H1 (cell line): ENCODE results near the gene CCDC88C. TPM values are rescaled to one million over a fixed set of nuclear protein-coding genes. Genes with fewer than 3 reads are reported as not detected.

Experiments used
- CHD1 ChIP-seq: IDR thresholded peaks from 2 replicates; pipeline ENCODE4 v1.6.1; 2012; ENCODE audit warnings: low read depth, low read length, improper control_type of control experiment
- CTBP2 ChIP-seq: IDR thresholded peaks from 2 replicates; pipeline ENCODE4 v1.7.0; 2011; ENCODE audit warnings: borderline replicate concordance, mild to moderate bottlenecking, moderate library complexity, mixed read lengths, low read length; ENCODE audit not compliant: insufficient read depth, insufficient read length
- JUND ChIP-seq: IDR thresholded peaks from 2 replicates; pipeline ENCODE4 v1.6.1; 2011; ENCODE audit warnings: mild to moderate bottlenecking, improper control_type of control experiment, low read length
- SIN3A ChIP-seq, 2 experiments: IDR thresholded peaks in 1 of 2; conservative IDR thresholded peaks in 1 of 2; 2 replicates each; pipeline ENCODE4 v1.6.1; 2011 to 2012; ENCODE audit warnings: low read length in 2 of 2, improper control_type of control experiment in 1 of 2, low read depth in 1 of 2, mild to moderate bottlenecking in 1 of 2
- polyA plus RNA-seq, 7 experiments: library from polyadenylated mRNA; depleted of rRNA in 3 of 7; stranded (reverse) in 5 of 7; unstranded in 2 of 7; fragments of >200 nt in 5 of 7; fragments of 200-250 nt in 2 of 7; gene quantifications; 1 replicate in 5 of 7; 2 replicates in 1 of 7; 4 replicates in 1 of 7; pipeline versions ENCODE4 v1.2.1 to v1.2.3, GENCODE V29; 2011 to 2013; ENCODE audit warnings: missing spikeins in 2 of 7, mixed read lengths in 2 of 7
- total RNA-seq: library from RNA; stranded (reverse); fragmentation: NEBNext Ultra II Directional; extraction: Animal tissue kit (Norgen Biotek cat#: 25700); gene quantifications from 2 replicates; pipeline ENCODE4 v1.2.1, GENCODE V29; 2021

Gene CCDC88C
- total and polyA plus RNA-seq, 2 of the 8 experiments (the other 6 are each of a cell fraction or from before 2014, with no cell fraction given) = 10.3 to 57.7 TPM

GRCh38 chr14:91243074-91243471 is 174.5 kb downstream of the CCDC88C start (continued):
- TF ChIP-seq CHD1 (no peak), SIN3A (conservative IDR thresholded peaks at IDR 0.05 in 1 of 2, IDR thresholded peaks at IDR 0.05 in 1 of 2; ENCODE audit: low read depth in 1 of 2, low read length in 2 of 2) (no peak), CTBP2 (no peak), JUND (no peak)
